HCT116 (cell line): ENCODE results near the gene MYEOV. TPM values are rescaled to one million over a fixed set of nuclear protein-coding genes. Genes with fewer than 3 reads are reported as not detected.

ENCODE experiments used
- ATAC-seq: fragments of 200-7000 bp; cut with Tn5 transposase; 2 replicates; pipeline ENCODE4 v1.9.1; 2020; ENCODE audit warnings: mild to moderate bottlenecking, moderate library complexity
- BruUV-seq: library from RNA; stranded (reverse); fragments of 400-500 nt; replicated peaks from 2 replicates; lab custom pipeline; 2021; lab: Mats Ljungman, UMichigan
- CTCF ChIA-PET: fragments of 300-600 bp; sonication (Branson Sonifier 250); formaldehyde crosslinking; loops from one replicate; lab custom pipeline; 2021; ENCODE audit warnings: antibody characterized with exemption; lab: Charles Lee
- POLR2A ChIA-PET: fragments of 300-600, 350-600 bp; sonication (Branson Sonifier 250); formaldehyde crosslinking; loops from one replicate; lab custom pipeline; 2021; ENCODE audit warnings: antibody characterized with exemption; lab: Charles Lee
- RAD21 ChIA-PET, 2 experiments: fragments of 300-600 bp; sonication (Branson Sonifier 250); formaldehyde crosslinking; loops; one replicate each; lab custom pipeline; 2023; ENCODE audit warnings: low total read pairs in 2 of 2; ENCODE audit not compliant: uncharacterized antibody in 2 of 2, unreplicated experiment in 2 of 2, low non-redundant PET in 1 of 2; lab: Charles Lee
- DNase-seq: peaks from one replicate; pipeline ENCODE4 v3.0.0-alpha.2; 2010; ENCODE audit warnings: low read depth, low spot score
- H2AFZ ChIP-seq: fragments of 200-600 bp; shearing (Covaris generic), sonication (generic); 2 replicates; pipeline ENCODE4 v1.6.1; 2017; ENCODE audit warnings: low read depth, mixed run types, mixed read lengths, antibody characterized with exemption, low read length; ENCODE audit not compliant: poor library complexity, severe bottlenecking
- H3K27ac ChIP-seq: 2 replicates; pipeline ENCODE4 v1.5.1; 2012; ENCODE audit warnings: low read depth, low read length
- H3K27me3 ChIP-seq: fragments of 200-600 bp; sonication (generic); 2 replicates; pipeline ENCODE4 v1.6.1; 2016; ENCODE audit warnings: mixed run types, low read length, mixed read lengths; ENCODE audit not compliant: insufficient read depth
- H3K36me3 ChIP-seq, 2 experiments: fragments of 200-500 bp in 1 of 2; fragments of 200-600 bp in 1 of 2; sonication (Bioruptor generic) in 1 of 2; sonication (generic) in 1 of 2; 2 replicates each; pipeline versions ENCODE4 v1.5.1 to v1.6.1; 2014 to 2016; ENCODE audit warnings: low read length in 2 of 2, inconsistent platforms in 1 of 2, mixed read lengths in 1 of 2, mixed run types in 1 of 2; ENCODE audit not compliant: insufficient read depth in 2 of 2, control insufficient read depth in 1 of 2
- H3K4me1 ChIP-seq, 2 experiments: fragments of 200-600 bp in 1 of 2; sonication (generic) in 1 of 2; 2 replicates each; pipeline versions ENCODE4 v1.5.1 to v1.6.1; 2012 to 2017; ENCODE audit warnings: low read length in 2 of 2, inconsistent platforms in 1 of 2, mild to moderate bottlenecking in 1 of 2, mixed read lengths in 1 of 2, mixed run types in 1 of 2, moderate library complexity in 1 of 2; ENCODE audit not compliant: insufficient read depth in 2 of 2, control insufficient read depth in 1 of 2
- H3K4me2 ChIP-seq: fragments of 200-600 bp; sonication (generic); 2 replicates; pipeline ENCODE4 v1.6.1; 2017; ENCODE audit warnings: mixed run types, low read length, mixed read lengths
- H3K4me3 ChIP-seq, 2 experiments: fragments of 200-600 bp in 1 of 2; sonication (generic) in 1 of 2; replicated peaks in 1 of 2; 2 replicates each; pipeline ENCODE4 v1.5.1; 2011 to 2016; ENCODE audit warnings: low read length in 2 of 2, control low read depth in 1 of 2, low read depth in 1 of 2, mild to moderate bottlenecking in 1 of 2, mixed read lengths in 1 of 2, mixed run types in 1 of 2
- H3K79me2 ChIP-seq: fragments of 200-600 bp; sonication (generic); 2 replicates; pipeline ENCODE4 v1.6.1; 2017; ENCODE audit warnings: mild to moderate bottlenecking, mixed run types, low read length, moderate library complexity, mixed read lengths; ENCODE audit not compliant: insufficient read depth
- H3K9ac ChIP-seq: fragments of 200-600 bp; sonication (generic); 2 replicates; pipeline ENCODE4 v1.6.1; 2016; ENCODE audit warnings: low read length, mixed read lengths
- H3K9me2 ChIP-seq: fragments of 200-600 bp; sonication (generic), shearing (Covaris generic); 2 replicates; pipeline ENCODE4 v1.6.1; 2017; ENCODE audit warnings: mixed run types, mild to moderate bottlenecking, moderate library complexity; ENCODE audit not compliant: insufficient read depth
- H3K9me3 ChIP-seq, 2 experiments: fragments of 200-500 bp in 1 of 2; fragments of 200-600 bp in 1 of 2; sonication (Bioruptor generic) in 1 of 2; sonication (generic) in 1 of 2; 2 replicates each; pipeline ENCODE4 v1.6.1; 2014 to 2017; ENCODE audit warnings: low read length in 2 of 2, mixed read lengths in 2 of 2, inconsistent platforms in 1 of 2, low read depth in 1 of 2, mild to moderate bottlenecking in 1 of 2, mixed run types in 1 of 2, moderate library complexity in 1 of 2; ENCODE audit not compliant: control insufficient read depth in 1 of 2, insufficient read depth in 1 of 2
- H4K20me1 ChIP-seq: fragments of 200-600 bp; sonication (generic), shearing (Covaris generic); 2 replicates; pipeline ENCODE4 v1.6.1; 2017; ENCODE audit warnings: mixed run types, mild to moderate bottlenecking, moderate library complexity; ENCODE audit not compliant: insufficient read depth
- CBX3 ChIP-seq: IDR thresholded peaks from 2 replicates; pipeline ENCODE4 v1.6.1; 2012; ENCODE audit warnings: low read depth
- CEBPB ChIP-seq: IDR thresholded peaks from 2 replicates; pipeline ENCODE4 v1.6.1; 2012; ENCODE audit warnings: low read depth
- EZH2phosphoT487 ChIP-seq: fragments of 200-600 bp; IDR thresholded peaks from 2 replicates; pipeline ENCODE4 v1.6.1; 2018; ENCODE audit warnings: antibody characterized with exemption, borderline replicate concordance
- POLR2A ChIP-seq: IDR thresholded peaks from 2 replicates; pipeline ENCODE4 v1.7.0; 2011; ENCODE audit warnings: borderline replicate concordance; ENCODE audit not compliant: insufficient read depth, insufficient read length; ENCODE audit errors: extremely low read depth
- POLR2AphosphoS5 ChIP-seq: IDR thresholded peaks from 2 replicates; pipeline ENCODE4 v1.6.1; 2011; ENCODE audit warnings: mild to moderate bottlenecking, low read depth, low read length, moderate library complexity
- RAD21 ChIP-seq: IDR thresholded peaks from 2 replicates; pipeline ENCODE4 v1.6.1; 2012; ENCODE audit warnings: low read depth, mild to moderate bottlenecking
- SIN3A ChIP-seq: IDR thresholded peaks from 2 replicates; pipeline ENCODE4 v1.6.1; 2012; ENCODE audit warnings: low read depth
- ZBTB33 ChIP-seq: IDR thresholded peaks from 2 replicates; pipeline ENCODE4 v1.6.1; 2011; ENCODE audit warnings: mild to moderate bottlenecking, low read length, moderate library complexity; ENCODE audit not compliant: insufficient replicate concordance; ENCODE audit errors: extremely low read depth
- ZNF274 ChIP-seq: fragments of 200-500 bp; sonication (Bioruptor generic); IDR thresholded peaks from 2 replicates; pipeline ENCODE4 v1.6.1; 2014; ENCODE audit warnings: mild to moderate bottlenecking, low read depth, low read length, inconsistent platforms
- intact Hi-C: fragments of 100-400 bp; cut with micrococcal nuclease; formaldehyde crosslinking; loops from 2 replicates; pipeline ENCODE4 v1.10.0; 2022
- total RNA-seq: library from RNA; stranded (reverse); gene quantifications from one replicate; pipeline ENCODE4 v1.2.1, GENCODE V29; 2021; ENCODE audit not compliant: unreplicated experiment

Gene MYEOV
- total RNA-seq, 1 experiment from 2014 or later: 135 TPM

DNA sequence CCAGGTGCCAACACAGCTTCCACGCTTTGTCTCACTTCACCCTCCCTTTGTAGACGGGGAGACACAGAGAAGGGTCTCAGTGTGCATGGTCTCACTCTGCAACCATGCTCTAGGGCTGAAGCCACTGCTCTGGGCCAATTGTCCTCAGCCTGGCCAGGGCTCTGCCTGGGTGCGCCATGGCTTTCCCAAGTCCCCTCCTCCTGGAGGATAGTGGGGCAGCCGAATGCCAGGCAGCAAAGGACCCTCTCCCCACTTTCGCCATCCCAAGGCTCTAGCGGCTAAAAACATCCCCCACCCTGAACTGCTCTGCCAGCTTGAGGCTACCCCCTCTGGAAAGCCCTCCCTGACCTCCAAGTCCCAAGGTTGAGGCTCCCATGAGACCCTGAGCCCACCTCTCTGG, 20.4 kb upstream of the MYEOV start:
- RAD21 ChIA-PET: no interaction called here

DNA sequence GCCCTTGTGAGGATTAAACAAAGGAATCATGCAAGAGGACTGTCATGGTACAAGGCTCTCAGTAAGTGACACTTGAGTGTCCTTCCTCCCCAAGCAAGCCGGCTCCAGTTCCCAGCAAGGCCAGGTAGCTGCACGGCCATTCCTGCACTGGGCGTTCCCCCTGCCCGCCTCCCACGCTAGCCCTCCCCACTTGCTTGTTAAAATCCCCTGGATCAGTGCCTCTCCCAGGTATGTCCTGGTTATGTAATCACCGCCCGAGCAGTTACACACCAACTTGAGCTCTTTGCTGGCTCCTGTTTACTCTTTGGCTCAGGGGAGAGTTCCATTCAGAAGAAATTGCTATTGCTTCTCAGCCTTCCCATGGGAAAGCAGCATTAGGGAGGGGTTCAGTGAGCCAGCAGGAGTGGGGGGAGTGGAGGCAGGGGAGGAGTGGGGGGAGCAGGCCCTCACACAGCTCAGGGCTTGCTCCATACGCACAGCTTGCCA, 19.4 kb upstream of the MYEOV start:
- Histone ChIP-seq H3K79me2 (no peaks in the 10 kb centered on the region), H3K27ac (no peak overlapping the region), H3K27me3 (no peaks in the 10 kb centered on the region), H3K36me3 (no peaks in the 10 kb centered on the region), H3K9ac (no peak overlapping the region), H3K9me2 (no peaks in the 10 kb centered on the region), H2AFZ (no peak overlapping the region), H3K4me2 (no peak overlapping the region), H3K4me3 (no peak overlapping the region), H3K9me3 (no peaks in the 10 kb centered on the region), H4K20me1 (no peaks in the 10 kb centered on the region), H3K4me1 (no peaks in the 10 kb centered on the region)
- intact Hi-C loops: no loop called here
- TF ChIP-seq SIN3A: no peak
- ATAC-seq (no peak), DNase-seq (no peak)
- CTCF ChIA-PET: no interaction called here
- POLR2A ChIA-PET: no interaction called here
- RAD21 ChIA-PET: no interaction called here
- BruUV-seq: no TSS peak

More for the DNA sequence above, 20.4 kb upstream of the MYEOV start:
- no TSS peak for BruUV-seq
- TF ChIP-seq CEBPB (no peak), POLR2AphosphoS5 (no peak), CBX3 (no peak), ZBTB33 (no peak), EZH2phosphoT487 (no peak), POLR2A (no peak), ZNF274 (no peak), RAD21 (no peak)
- Histone ChIP-seq H3K9me3 (no peaks in the 10 kb centered on the region), H3K79me2 (no peaks in the 10 kb centered on the region), H3K27ac (no peak overlapping the region), H3K9me2 (no peaks in the 10 kb centered on the region), H3K36me3 (no peaks in the 10 kb centered on the region), H4K20me1 (no peaks in the 10 kb centered on the region), H3K4me3 (no peak overlapping the region), H3K27me3 (no peaks in the 10 kb centered on the region), H3K4me2 (no peak overlapping the region), H3K9ac (no peak overlapping the region), H2AFZ (no peak overlapping the region), H3K4me1 (no peaks in the 10 kb centered on the region)
- no peak for ATAC-seq
- ChIA-PET POLR2A (no interaction called here), CTCF (no interaction called here)
- intact Hi-C loops: no loop called here
- no peak for DNase-seq
